SK-N-SH (cell line): ENCODE data around the gene HDAC11. TPM values are rescaled to one million over a fixed set of nuclear protein-coding genes. Genes with fewer than 3 reads are reported as not detected.

Experiments
- CTCF ChIA-PET: fragments of 300-600, 350-600 bp; formaldehyde crosslinking; extraction: SDS; loops from one replicate; lab custom pipeline; 2021; lab: Yijun Ruan, JAX
- POLR2A ChIA-PET: fragments of 350-600 bp; sonication (Branson Sonifier 250); formaldehyde crosslinking; extraction: SDS; loops from one replicate; lab custom pipeline; 2020; ENCODE audit warnings: antibody characterized with exemption, inconsistent platforms; lab: Yijun Ruan, JAX
- DNase-seq: peaks from one replicate; pipeline ENCODE4 v3.0.0; 2012
- H2AFZ ChIP-seq: fragments of 200-600 bp; sonication (generic); 2 replicates; pipeline ENCODE4 v1.8.1; 2016; ENCODE audit warnings: antibody characterized with exemption, mild to moderate bottlenecking, low read depth
- H3F3A ChIP-seq: fragments of 200-600 bp; sonication (generic); replicated peaks from 2 replicates; pipeline ENCODE3; 2016; ENCODE audit warnings: antibody characterized with exemption, mild to moderate bottlenecking; ENCODE audit not compliant: insufficient read depth
- H3K27ac ChIP-seq, 2 experiments: fragments of 200-500 bp in 1 of 2; fragments of 200-600 bp in 1 of 2; sonication (Bioruptor generic) in 1 of 2; sonication (generic), shearing (Covaris generic) in 1 of 2; 2 replicates each; pipeline versions ENCODE4 v1.5.1 to v1.6.1; 2014 to 2016; ENCODE audit warnings: low read depth in 2 of 2, inconsistent platforms in 1 of 2, low read length in 1 of 2, mild to moderate bottlenecking in 1 of 2, mixed read lengths in 1 of 2
- H3K27me3 ChIP-seq: fragments of 200-600 bp; sonication (generic), shearing (Covaris generic); 2 replicates; pipeline ENCODE4 v1.6.1; 2016; ENCODE audit warnings: mixed run types; ENCODE audit not compliant: insufficient read depth
- H3K36me3 ChIP-seq, 2 experiments: fragments of 200-500 bp in 1 of 2; fragments of 200-600 bp in 1 of 2; sonication (Bioruptor generic) in 1 of 2; sonication (generic) in 1 of 2; replicated peaks in 1 of 2; 2 replicates each; pipeline versions ENCODE3 to v1.5.1; 2014 to 2016; ENCODE audit warnings: low read length in 1 of 2, mild to moderate bottlenecking in 1 of 2; ENCODE audit not compliant: insufficient read depth in 2 of 2, control insufficient read depth in 1 of 2
- H3K4me1 ChIP-seq, 2 experiments: fragments of 200-500 bp in 1 of 2; fragments of 200-600 bp in 1 of 2; sonication (Bioruptor generic) in 1 of 2; sonication (generic), shearing (Covaris generic) in 1 of 2; 2 replicates each; pipeline versions ENCODE4 v1.5.1 to v1.6.1; 2014 to 2016; ENCODE audit warnings: low read depth in 1 of 2, low read length in 1 of 2, mixed run types in 1 of 2; ENCODE audit not compliant: insufficient read depth in 2 of 2, control insufficient read depth in 1 of 2
- H3K4me2 ChIP-seq: fragments of 200-600 bp; sonication (generic), shearing (Covaris generic); 2 replicates; pipeline ENCODE4 v1.6.1; 2017; ENCODE audit warnings: mixed run types
- H3K4me3 ChIP-seq, 2 experiments: fragments of 200-500 bp in 1 of 2; fragments of 200-600 bp in 1 of 2; sonication (Bioruptor generic) in 1 of 2; sonication (generic), shearing (Covaris generic) in 1 of 2; 2 replicates each; pipeline versions ENCODE4 v1.5.1 to v1.8.1; 2014 to 2016; ENCODE audit warnings: low read depth in 2 of 2, inconsistent platforms in 1 of 2, low read length in 1 of 2, mild to moderate bottlenecking in 1 of 2, mixed read lengths in 1 of 2, moderate library complexity in 1 of 2
- H3K79me2 ChIP-seq: fragments of 200-600 bp; sonication (generic); 2 replicates; pipeline ENCODE4 v1.8.1; 2017; ENCODE audit warnings: mild to moderate bottlenecking; ENCODE audit not compliant: insufficient read depth
- H3K9ac ChIP-seq: fragments of 200-600 bp; sonication (generic); 2 replicates; pipeline ENCODE4 v1.6.1; 2017; ENCODE audit warnings: mixed run types
- H3K9me2 ChIP-seq: fragments of 200-600 bp; sonication (generic); 2 replicates; pipeline ENCODE4 v1.6.1; 2017; ENCODE audit warnings: mixed run types
- H3K9me3 ChIP-seq: fragments of 200-600 bp; sonication (generic); 2 replicates; pipeline ENCODE4 v1.6.1; 2017; ENCODE audit warnings: mixed run types, mild to moderate bottlenecking, moderate library complexity
- H4K20me1 ChIP-seq: fragments of 200-600 bp; sonication (generic); 2 replicates; pipeline ENCODE4 v1.6.1; 2017; ENCODE audit warnings: mild to moderate bottlenecking, mixed run types; ENCODE audit not compliant: insufficient read depth
- CHD2 ChIP-seq: fragments of 150-350 bp; IDR thresholded peaks from 2 replicates; pipeline ENCODE4 v1.6.1; 2018; ENCODE audit warnings: low read length; ENCODE audit not compliant: partially characterized antibody
- CTCF ChIP-seq: fragments of 200-600 bp; sonication (generic); IDR thresholded peaks from 2 replicates; pipeline ENCODE4 v1.6.1; 2017; ENCODE audit warnings: antibody characterized with exemption, mild to moderate bottlenecking, moderate library complexity
- FOXM1 ChIP-seq: IDR thresholded peaks from 2 replicates; pipeline ENCODE4 v1.4.0; 2012; ENCODE audit warnings: low read depth, mild to moderate bottlenecking
- GABPA ChIP-seq: IDR thresholded peaks from 2 replicates; pipeline ENCODE4 v1.4.0; 2012; ENCODE audit warnings: low read depth, mild to moderate bottlenecking
- GATA2 ChIP-seq: sonication (generic); formaldehyde crosslinking; IDR thresholded peaks from 2 replicates; pipeline ENCODE4 v1.5.0; 2020; ENCODE audit warnings: mild to moderate bottlenecking, missing genetic modification reagents
- JUND ChIP-seq: IDR thresholded peaks from 2 replicates; pipeline ENCODE4 v1.4.0; 2012
- MAX ChIP-seq: IDR thresholded peaks from 2 replicates; pipeline ENCODE4 v1.4.0; 2012; ENCODE audit warnings: low read depth
- NRF1 ChIP-seq: IDR thresholded peaks from 2 replicates; pipeline ENCODE4 v1.6.1; 2012; ENCODE audit warnings: low read depth, mild to moderate bottlenecking, low read length
- PBX3 ChIP-seq: IDR thresholded peaks from 2 replicates; pipeline ENCODE4; 2012
- POLR2AphosphoS5 ChIP-seq: IDR thresholded peaks from 2 replicates; pipeline ENCODE4 v1.6.1; 2012; ENCODE audit warnings: low read depth, low read length
- RAD21 ChIP-seq: IDR thresholded peaks from 2 replicates; pipeline ENCODE4 v1.6.1; 2012; ENCODE audit warnings: mild to moderate bottlenecking, low read length
- RFX5 ChIP-seq: IDR thresholded peaks from 2 replicates; pipeline ENCODE4 v1.6.1; 2012; ENCODE audit warnings: mild to moderate bottlenecking, improper control_type of control experiment, low read length
- RXRA ChIP-seq: IDR thresholded peaks from 2 replicates; pipeline ENCODE4 v1.4.0; 2012; ENCODE audit warnings: low read depth, mild to moderate bottlenecking, borderline replicate concordance
- SMC3 ChIP-seq: IDR thresholded peaks from 2 replicates; pipeline ENCODE4 v1.6.1; 2012; ENCODE audit warnings: low read depth, low read length, improper control_type of control experiment
- TAF1 ChIP-seq: IDR thresholded peaks from 2 replicates; pipeline ENCODE4 v1.6.1; 2012; ENCODE audit warnings: low read depth, mild to moderate bottlenecking, low read length, moderate library complexity, borderline replicate concordance
- TCF12 ChIP-seq: IDR thresholded peaks from 2 replicates; pipeline ENCODE4 v1.4.0; 2012
- TEAD4 ChIP-seq: IDR thresholded peaks from 2 replicates; pipeline ENCODE4 v1.4.0; 2012; ENCODE audit warnings: mild to moderate bottlenecking, borderline replicate concordance; ENCODE audit not compliant: insufficient read depth
- USF1 ChIP-seq: IDR thresholded peaks from 2 replicates; pipeline ENCODE4 v1.4.0; 2012; ENCODE audit warnings: low read depth, borderline replicate concordance
- USF2 ChIP-seq: fragments of 150-350 bp; IDR thresholded peaks from 2 replicates; pipeline ENCODE4 v1.6.1; 2017; ENCODE audit warnings: antibody characterized with exemption, low read length, low read depth, borderline replicate concordance
- YY1 ChIP-seq: IDR thresholded peaks from 2 replicates; pipeline ENCODE4 v1.4.0; 2012; ENCODE audit warnings: low read depth, mild to moderate bottlenecking
- WGBS: methylation state at CpG from one replicate; pipeline ENCODE4 v1.1.6; 2017; ENCODE audit warnings: low lambda C conversion rate; 5-methylcytosine and 5-hydroxymethylcytosine counted together
- polyA plus RNA-seq, 3 experiments: library from polyadenylated mRNA; depleted of rRNA; stranded (reverse); fragments of >200 nt; gene quantifications; 2 replicates each; pipeline ENCODE4 v1.2.3, GENCODE V29; 2012

Gene HDAC11
- polyA plus RNA-seq, 1 of the 3 experiments (the other 2 are of a cell fraction) = 17.5 TPM

- H3K4me2 ChIP-seq = no peak overlapping the region
- peaks cover 0 to 21% of the 10 kb centered on the region in 2 experiments; a peak in 3 of 4 replicates for H3K4me1 ChIP-seq
- no peak for DNase-seq
- no peaks in the 10 kb centered on the region for H4K20me1 ChIP-seq
- H3K4me3 ChIP-seq = no peak overlapping the region
- no peaks in the 10 kb centered on the region for H3K27me3 ChIP-seq
- ChIA-PET CTCF (interaction anchor here (1.1 to 2.9 kb wide), 3 partner anchors 17 to 350 kb away, joined by 3 to 13 read pairs (median 3); partner anchors contain the start of gene WNT7A), POLR2A (no interaction called here)
- no peaks in the 10 kb centered on the region for H3K9me3 ChIP-seq
- no peak overlapping the region for H3K27ac ChIP-seq
- no peaks in the 10 kb centered on the region for H3F3A ChIP-seq
- H3K36me3 ChIP-seq = no peaks in the 10 kb centered on the region
- no peaks in the 10 kb centered on the region for H3K79me2 ChIP-seq
- 72% methylated on average over 12 of the region's 12 CpGs for WGBS
- H3K9me2 ChIP-seq = no peaks in the 10 kb centered on the region
- TF ChIP-seq CHD2 (no peak), YY1 (no peak), TCF12 (no peak), GABPA (no peak), NRF1 (no peak), GATA2 (CRISPR knock-in tag) (no peak), RFX5 (no peak), RXRA (no peak), PBX3 (no peak), USF1 (no peak), RAD21 (no peak), POLR2AphosphoS5 (no peak), TAF1 (no peak), FOXM1 (no peak), JUND (no peak), MAX (no peak), SMC3 (no peak)
- H2AFZ ChIP-seq = no peak overlapping the region
- H3K9ac ChIP-seq = no peak overlapping the region
Measured at GRCh38 chr3:13530241-13531009, 50.3 kb downstream of the HDAC11 start.

- no peaks in the 10 kb centered on the region for H4K20me1 ChIP-seq
- H3K4me3 ChIP-seq = no peak overlapping the region
- no peaks in the 10 kb centered on the region for H3K27me3 ChIP-seq
- 79% methylated on average over 7 of the region's 9 CpGs for WGBS
- no peaks in the 10 kb centered on the region for H3F3A ChIP-seq
- no peaks in the 10 kb centered on the region for H3K9me3 ChIP-seq
- H3K4me2 ChIP-seq = no peak overlapping the region
- H3K79me2 ChIP-seq = no peaks in the 10 kb centered on the region
- H3K4me1 ChIP-seq = peaks cover 0 to 20% of the 10 kb centered on the region in 2 experiments; a peak in 1 of 4 replicates
- H2AFZ ChIP-seq = no peak overlapping the region
- no peaks in the 10 kb centered on the region for H3K36me3 ChIP-seq
- H3K9ac ChIP-seq = no peak overlapping the region
- CTCF ChIA-PET = interaction anchor here (1.0 kb wide), 1 partner anchor 16 kb away, joined by 3 read pairs; no protein-coding TSS in a partner anchor
- DNase-seq = no peak
- H3K27ac ChIP-seq = no peak overlapping the region
- POLR2A ChIA-PET = no interaction called here
- no peaks in the 10 kb centered on the region for H3K9me2 ChIP-seq
- TF ChIP-seq TCF12 (no peak), YY1 (no peak), CHD2 (no peak), TEAD4 (no peak), FOXM1 (no peak), RFX5 (no peak), CTCF (no peak), RAD21 (no peak), GATA2 (CRISPR knock-in tag) (no peak), USF2 (no peak), PBX3 (no peak)
Measured at GRCh38 chr3:13532085-13532484, 52.0 kb downstream of the HDAC11 start.
